ENCODE measurements around the gene PTBP3. TPM values are rescaled to one million over a fixed set of nuclear protein-coding genes. Genes with fewer than 3 reads are reported as not detected.

Gene PTBP3
- total and polyA plus RNA-seq, 2 of the 13 experiments (the other 11 are each of a cell fraction or from before 2014, with no cell fraction given): 52.8 to 61.1 TPM

- TF ChIP-seq PRDM10 (CRISPR knock-in tag; IDR thresholded peaks at IDR 0.05; ENCODE audit: low read depth): no peak
- TF ChIP-seq ZNF646 (CRISPR knock-in tag; IDR thresholded peaks at IDR 0.05): no peak
- no peak for TF ChIP-seq JUND (CRISPR knock-in tag; IDR thresholded peaks at IDR 0.05)
- TF ChIP-seq HNF1B (CRISPR knock-in tag; IDR thresholded peaks at IDR 0.05): 0 out of 2 replicates have a peak, but pooled peaks have one; percentile 23
- TF ChIP-seq ATAD3A (CRISPR knock-in tag; IDR thresholded peaks at IDR 0.05): no peak
- no peak for TF ChIP-seq MLX (CRISPR knock-in tag; IDR thresholded peaks at IDR 0.05)
- no peak for TF ChIP-seq CCAR2 (optimal IDR thresholded peaks at IDR 0.05; ENCODE audit: low read depth, low read length)
- TF ChIP-seq JUN (CRISPR knock-in tag; IDR thresholded peaks at IDR 0.05): no peak
- no peak for TF ChIP-seq CC2D1A (CRISPR knock-in tag; IDR thresholded peaks at IDR 0.05)
- TF ChIP-seq SMC3 (IDR thresholded peaks at IDR 0.05; ENCODE audit: low read length): no peak
Observed at GRCh38 chr9:112174965-112175795, 158.2 kb downstream of the PTBP3 start, which contains the start of gene SUSD1 (continued).
